ENCODE data around the gene STAT5A.

STAT5A gene

GRCh38 chr17:42281571-42282096 lies 6.7 kb upstream of the STAT5A start:
- DNase-seq (ENCODE audit: insufficient read length, low spot score) (no peak), FAIRE-seq (no peak)
- TF ChIP-seq CTCF (IDR thresholded peaks at IDR 0.05; ENCODE audit: insufficient read depth, missing control alignments), result no peak

GRCh38 chr17:42282478-42283080 lies 5.7 kb upstream of the STAT5A start:
- DNase-seq (ENCODE audit: insufficient read length, low spot score), result no peak
- TF ChIP-seq CTCF (IDR thresholded peaks at IDR 0.05; ENCODE audit: insufficient read depth, missing control alignments), result no peak
- no peak for FAIRE-seq

- DNase-seq (ENCODE audit: insufficient read length, low spot score), result no peak
- no peak for TF ChIP-seq CTCF (IDR thresholded peaks at IDR 0.05; ENCODE audit: insufficient read depth, missing control alignments)
- no peak for FAIRE-seq
These were observed 4.9 kb upstream of the STAT5A start for GRCh38 chr17:42283241-42284023.

- FAIRE-seq, result no peak
- TF ChIP-seq CTCF (IDR thresholded peaks at IDR 0.05; ENCODE audit: insufficient read depth, missing control alignments), result no peak
- DNase-seq (ENCODE audit: insufficient read length, low spot score), result no peak
These were observed 4.3 kb upstream of the STAT5A start for GRCh38 chr17:42284024-42284369.

GRCh38 chr17:42284566-42284965 lies 3.7 kb upstream of the STAT5A start:
- no peak for DNase-seq (ENCODE audit: insufficient read length, low spot score)
- FAIRE-seq, result no peak
- TF ChIP-seq CTCF (IDR thresholded peaks at IDR 0.05; ENCODE audit: insufficient read depth, missing control alignments), result no peak

GRCh38 chr17:42285346-42286050 lies 2.8 kb upstream of the STAT5A start:
- DNase-seq (ENCODE audit: insufficient read length, low spot score), result no peak
- FAIRE-seq, result no peak
- TF ChIP-seq CTCF (IDR thresholded peaks at IDR 0.05; ENCODE audit: insufficient read depth, missing control alignments), result no peak
